DND-41 (cell line): ENCODE data around the gene FBXO47.
"Not testable (repeated sequence)": the region's sequence is repeated elsewhere in the genome, so short reads cannot be mapped to it uniquely, and the experiment has no call there.

Experiments
- ATAC-seq: fragments of 200-7000 bp; cut with Tn5 transposase; 3 replicates; pipeline ENCODE4 v1.9.1; 2021; ENCODE audit warnings: low read depth; ENCODE audit not compliant: insufficient read depth
- DNase-seq: peaks from one replicate; pipeline ENCODE4 v3.0.0-alpha.2; 2020
- H2AFZ ChIP-seq: 2 replicates; pipeline ENCODE4 v1.6.0; 2012; ENCODE audit warnings: low read depth, low read length
- H3K27ac ChIP-seq: 2 replicates; pipeline ENCODE4 v1.5.1; 2012; ENCODE audit warnings: low read length, inconsistent platforms
- H3K27me3 ChIP-seq: fragments of 200-600 bp; sonication (generic); 2 replicates; pipeline ENCODE4 v1.6.0; 2012; ENCODE audit warnings: low read length, mild to moderate bottlenecking, inconsistent platforms; ENCODE audit not compliant: insufficient read depth, poor library complexity
- H3K36me3 ChIP-seq: 2 replicates; pipeline ENCODE4 v1.5.1; 2012; ENCODE audit warnings: low read length, inconsistent platforms; ENCODE audit not compliant: insufficient read depth
- H3K4me1 ChIP-seq: 2 replicates; pipeline ENCODE4 v1.5.1; 2012; ENCODE audit warnings: mild to moderate bottlenecking, low read length; ENCODE audit not compliant: insufficient read depth
- H3K4me2 ChIP-seq: 2 replicates; pipeline ENCODE4 v1.6.0; 2012; ENCODE audit warnings: mild to moderate bottlenecking, moderate library complexity, low read length, inconsistent platforms; ENCODE audit not compliant: insufficient read depth
- H3K4me3 ChIP-seq, 2 experiments: fragments of 200-600 bp in 1 of 2; shearing (Covaris generic) in 1 of 2; 2 replicates each; pipeline ENCODE4 v1.5.1; 2012 to 2016; ENCODE audit warnings: inconsistent platforms in 2 of 2, low read length in 2 of 2, mild to moderate bottlenecking in 2 of 2, low read depth in 1 of 2, moderate library complexity in 1 of 2
- H3K79me2 ChIP-seq: 2 replicates; pipeline ENCODE4 v1.6.0; 2012; ENCODE audit warnings: low read length, inconsistent platforms; ENCODE audit not compliant: insufficient read depth
- H3K9ac ChIP-seq: 2 replicates; pipeline ENCODE4 v1.6.0; 2012; ENCODE audit warnings: low read depth, mild to moderate bottlenecking, inconsistent platforms, low read length, moderate library complexity
- H3K9me3 ChIP-seq: 2 replicates; pipeline ENCODE4 v1.5.1; 2012; ENCODE audit warnings: low read length, moderate library complexity, mild to moderate bottlenecking, inconsistent platforms; ENCODE audit not compliant: insufficient read depth, severe bottlenecking
- H4K20me1 ChIP-seq: 2 replicates; pipeline ENCODE4 v1.6.0; 2012; ENCODE audit warnings: low read length; ENCODE audit not compliant: insufficient read depth
- CTCF ChIP-seq: IDR thresholded peaks from 2 replicates; pipeline ENCODE4 v1.5.1; 2012; ENCODE audit warnings: borderline replicate concordance, low read length, moderate library complexity, mild to moderate bottlenecking; ENCODE audit not compliant: poor library complexity, severe bottlenecking; ENCODE audit errors: extremely low read depth
- EZH2 ChIP-seq: IDR thresholded peaks from 3 replicates; pipeline ENCODE4 v1.6.1; 2012; ENCODE audit warnings: borderline replicate concordance, low read depth, mild to moderate bottlenecking, moderate library complexity, low read length, inconsistent platforms; ENCODE audit not compliant: severe bottlenecking

The FBXO47 gene

GRCh38 chr17:38960402-38960801 lies 6.8 kb downstream of the FBXO47 start:
- H3K9me3 ChIP-seq = no peaks in the 10 kb centered on the region
- no peak overlapping the region for H3K9ac ChIP-seq
- H3K36me3 ChIP-seq = no peaks in the 10 kb centered on the region
- no peaks in the 10 kb centered on the region for H3K79me2 ChIP-seq
- ATAC-seq = no peak
- no peaks in the 10 kb centered on the region for H3K27me3 ChIP-seq
- H4K20me1 ChIP-seq = no peaks in the 10 kb centered on the region
- H3K4me1 ChIP-seq = no peaks in the 10 kb centered on the region
- H2AFZ ChIP-seq = no peak overlapping the region
- no peak overlapping the region for H3K27ac ChIP-seq
- no peak overlapping the region for H3K4me2 ChIP-seq
- TF ChIP-seq CTCF (no peak), EZH2 (no peak)
- no peak overlapping the region for H3K4me3 ChIP-seq
- no peak for DNase-seq

- ATAC-seq = no peak
- no peak overlapping the region for H3K9ac ChIP-seq
- no peaks in the 10 kb centered on the region for H3K9me3 ChIP-seq
- H3K27me3 ChIP-seq = no peaks in the 10 kb centered on the region
- no peak overlapping the region for H3K4me3 ChIP-seq
- H3K4me2 ChIP-seq = no peak overlapping the region
- TF ChIP-seq CTCF (no peak), EZH2 (no peak)
- H3K27ac ChIP-seq = no peak overlapping the region
- no peak overlapping the region for H2AFZ ChIP-seq
- no peaks in the 10 kb centered on the region for H3K4me1 ChIP-seq
- H3K79me2 ChIP-seq = no peaks in the 10 kb centered on the region
- DNase-seq = no peak
- H4K20me1 ChIP-seq = no peaks in the 10 kb centered on the region
- no peaks in the 10 kb centered on the region for H3K36me3 ChIP-seq
Observed at GRCh38 chr17:38959508-38959907, 7.7 kb downstream of the FBXO47 start.

- no peak overlapping the region for H3K27ac ChIP-seq
- H3K9ac ChIP-seq = no peak overlapping the region
- H3K27me3 ChIP-seq = no peaks in the 10 kb centered on the region
- TF ChIP-seq CTCF (no peak), EZH2 (no peak)
- H3K9me3 ChIP-seq = no peaks in the 10 kb centered on the region
- H4K20me1 ChIP-seq = no peaks in the 10 kb centered on the region
- H3K79me2 ChIP-seq = no peaks in the 10 kb centered on the region
- no peaks in the 10 kb centered on the region for H3K4me1 ChIP-seq
- H3K4me2 ChIP-seq = no peak overlapping the region
- H3K4me3 ChIP-seq = no peak overlapping the region
- no peak overlapping the region for H2AFZ ChIP-seq
- ATAC-seq (no peak), DNase-seq (no peak)
- no peaks in the 10 kb centered on the region for H3K36me3 ChIP-seq
Observed at GRCh38 chr17:38958756-38959155, 8.4 kb downstream of the FBXO47 start.

- TF ChIP-seq EZH2 (no peak), CTCF (no peak)
- no peaks in the 10 kb centered on the region for H3K79me2 ChIP-seq
- H3K4me2 ChIP-seq = no peak overlapping the region
- H3K9me3 ChIP-seq = no peaks in the 10 kb centered on the region
- no peaks in the 10 kb centered on the region for H3K4me1 ChIP-seq
- H3K36me3 ChIP-seq = no peaks in the 10 kb centered on the region
- no peak for ATAC-seq
- DNase-seq = no peak
- no peaks in the 10 kb centered on the region for H3K27me3 ChIP-seq
- no peak overlapping the region for H3K4me3 ChIP-seq
- H3K9ac ChIP-seq = no peak overlapping the region
- no peak overlapping the region for H3K27ac ChIP-seq
- H4K20me1 ChIP-seq = no peaks in the 10 kb centered on the region
- no peak overlapping the region for H2AFZ ChIP-seq
Observed at GRCh38 chr17:38958326-38958725, 8.9 kb downstream of the FBXO47 start.

- not testable (repeated sequence) for H4K20me1 ChIP-seq, H3K9me3 ChIP-seq, ATAC-seq
Observed at GRCh38 chr17:38953800-38954199, 13.4 kb downstream of the FBXO47 start.

More at GRCh38 chr17:38953800-38954199, 13.4 kb downstream of the FBXO47 start:
- H3K27ac ChIP-seq, H3K79me2 ChIP-seq, H3K27me3 ChIP-seq, H3K9ac ChIP-seq, H2AFZ ChIP-seq, H3K4me2 ChIP-seq, H3K36me3 ChIP-seq, H3K4me1 ChIP-seq, DNase-seq, H3K4me3 ChIP-seq: not testable (repeated sequence)
